Rectal smooth muscle tissue (tissue), 1 donor: ENCODE results near the gene SHROOM3.

ENCODE experiments used
- H3K27ac ChIP-seq: one replicate; pipeline ENCODE4 v1.7.0; 2013; ENCODE audit warnings: low read depth, low read length, inconsistent platforms
- H3K27me3 ChIP-seq: one replicate; pipeline ENCODE4 v1.7.0; 2013; ENCODE audit warnings: low read length; ENCODE audit not compliant: control insufficient read depth, insufficient read depth
- H3K36me3 ChIP-seq: one replicate; pipeline ENCODE4 v1.7.0; 2013; ENCODE audit warnings: low read length; ENCODE audit not compliant: control insufficient read depth, insufficient read depth
- H3K4me1 ChIP-seq: one replicate; pipeline ENCODE4 v1.7.0; 2013; ENCODE audit warnings: low read length; ENCODE audit not compliant: control insufficient read depth, insufficient read depth
- H3K4me3 ChIP-seq: one replicate; pipeline ENCODE4 v1.7.0; 2013; ENCODE audit warnings: low read length
- H3K9ac ChIP-seq: one replicate; pipeline ENCODE4 v1.7.0; 2013; ENCODE audit warnings: low read length

Gene SHROOM3

GRCh38 chr4:76637712-76638361, 202.8 kb downstream of the SHROOM3 start:
- Histone ChIP-seq H3K27me3 (no peaks in the 10 kb centered on the region), H3K27ac (no peak overlapping the region), H3K4me3 (no peak overlapping the region), H3K4me1 (no peaks in the 10 kb centered on the region), H3K9ac (no peak overlapping the region), H3K36me3 (no peaks in the 10 kb centered on the region)

- H3K4me1 ChIP-seq: no peaks in the 10 kb centered on the region
- H3K4me3 ChIP-seq: no peak overlapping the region
- no peak overlapping the region for H3K9ac ChIP-seq
Measured at GRCh38 chr4:76639288-76639687, 204.3 kb downstream of the SHROOM3 start.

GRCh38 chr4:76640353-76640910, 205.4 kb downstream of the SHROOM3 start:
- Histone ChIP-seq H3K36me3 (no peaks in the 10 kb centered on the region), H3K4me3 (no peak overlapping the region), H3K9ac (no peak overlapping the region), H3K27me3 (no peaks in the 10 kb centered on the region), H3K4me1 (no peaks in the 10 kb centered on the region), H3K27ac (no peak overlapping the region)

More at GRCh38 chr4:76639288-76639687, 204.3 kb downstream of the SHROOM3 start:
- H3K36me3 ChIP-seq: no peaks in the 10 kb centered on the region
- no peaks in the 10 kb centered on the region for H3K27me3 ChIP-seq
- H3K27ac ChIP-seq: no peak overlapping the region

GRCh38 chr4:76641351-76641750, 206.3 kb downstream of the SHROOM3 start:
- H3K4me1 ChIP-seq: no peaks in the 10 kb centered on the region
- no peak overlapping the region for H3K27ac ChIP-seq
- H3K36me3 ChIP-seq: no peaks in the 10 kb centered on the region
- H3K9ac ChIP-seq: no peak overlapping the region
- H3K4me3 ChIP-seq: no peak overlapping the region
- H3K27me3 ChIP-seq: no peaks in the 10 kb centered on the region

- H3K27me3 ChIP-seq: no peaks in the 10 kb centered on the region
- H3K36me3 ChIP-seq: no peaks in the 10 kb centered on the region
- no peak overlapping the region for H3K4me3 ChIP-seq
- H3K27ac ChIP-seq: no peak overlapping the region
- no peaks in the 10 kb centered on the region for H3K4me1 ChIP-seq
- H3K9ac ChIP-seq: no peak overlapping the region
Measured at GRCh38 chr4:76641758-76642157, 206.7 kb downstream of the SHROOM3 start.

GRCh38 chr4:76644831-76645485, 209.9 kb downstream of the SHROOM3 start:
- Histone ChIP-seq H3K27me3 (no peaks in the 10 kb centered on the region), H3K9ac (no peak overlapping the region), H3K4me3 (no peak overlapping the region), H3K36me3 (no peaks in the 10 kb centered on the region), H3K4me1 (no peaks in the 10 kb centered on the region), H3K27ac (no peak overlapping the region)

GRCh38 chr4:76649086-76649485, 214.1 kb downstream of the SHROOM3 start:
- no peak overlapping the region for H3K9ac ChIP-seq
- no peak overlapping the region for H3K4me3 ChIP-seq
- no peak overlapping the region for H3K27ac ChIP-seq
- no peaks in the 10 kb centered on the region for H3K36me3 ChIP-seq
- no peaks in the 10 kb centered on the region for H3K4me1 ChIP-seq
- no peaks in the 10 kb centered on the region for H3K27me3 ChIP-seq

- Histone ChIP-seq H3K4me1 (peaks cover 2% of the 10 kb centered on the region), H3K4me3 (no peak overlapping the region), H3K36me3 (no peaks in the 10 kb centered on the region), H3K9ac (no peak overlapping the region), H3K27me3 (no peaks in the 10 kb centered on the region), H3K27ac (no peak overlapping the region)
Measured at GRCh38 chr4:76651616-76652015, 216.6 kb downstream of the SHROOM3 start.

- peaks cover 2% of the 10 kb centered on the region for H3K4me1 ChIP-seq
- no peak overlapping the region for H3K9ac ChIP-seq
- no peaks in the 10 kb centered on the region for H3K36me3 ChIP-seq
- H3K27me3 ChIP-seq: no peaks in the 10 kb centered on the region
- no peak overlapping the region for H3K27ac ChIP-seq
- no peak overlapping the region for H3K4me3 ChIP-seq
Measured at GRCh38 chr4:76652389-76652788, 217.4 kb downstream of the SHROOM3 start.

GRCh38 chr4:76654084-76654483, 219.1 kb downstream of the SHROOM3 start:
- no peak overlapping the region for H3K4me3 ChIP-seq
- no peak overlapping the region for H3K27ac ChIP-seq
- no peaks in the 10 kb centered on the region for H3K36me3 ChIP-seq
- peaks cover 2% of the 10 kb centered on the region for H3K4me1 ChIP-seq
- no peaks in the 10 kb centered on the region for H3K27me3 ChIP-seq
- H3K9ac ChIP-seq: no peak overlapping the region

- no peak overlapping the region for H3K9ac ChIP-seq
- peaks cover 2% of the 10 kb centered on the region for H3K4me1 ChIP-seq
- H3K27me3 ChIP-seq: no peaks in the 10 kb centered on the region
- no peaks in the 10 kb centered on the region for H3K36me3 ChIP-seq
- H3K4me3 ChIP-seq: no peak overlapping the region
- no peak overlapping the region for H3K27ac ChIP-seq
Measured at GRCh38 chr4:76654791-76655190, 219.8 kb downstream of the SHROOM3 start.

- H3K4me1 ChIP-seq: peaks cover 2% of the 10 kb centered on the region
Measured at GRCh38 chr4:76655566-76656479, 220.8 kb downstream of the SHROOM3 start.

More at GRCh38 chr4:76655566-76656479, 220.8 kb downstream of the SHROOM3 start:
- Histone ChIP-seq H3K9ac (no peak overlapping the region), H3K4me3 (no peak overlapping the region), H3K36me3 (no peaks in the 10 kb centered on the region), H3K27ac (no peak overlapping the region), H3K27me3 (no peaks in the 10 kb centered on the region)
